ENCODE measurements around the gene CTDSPL.

The CTDSPL gene

DNA sequence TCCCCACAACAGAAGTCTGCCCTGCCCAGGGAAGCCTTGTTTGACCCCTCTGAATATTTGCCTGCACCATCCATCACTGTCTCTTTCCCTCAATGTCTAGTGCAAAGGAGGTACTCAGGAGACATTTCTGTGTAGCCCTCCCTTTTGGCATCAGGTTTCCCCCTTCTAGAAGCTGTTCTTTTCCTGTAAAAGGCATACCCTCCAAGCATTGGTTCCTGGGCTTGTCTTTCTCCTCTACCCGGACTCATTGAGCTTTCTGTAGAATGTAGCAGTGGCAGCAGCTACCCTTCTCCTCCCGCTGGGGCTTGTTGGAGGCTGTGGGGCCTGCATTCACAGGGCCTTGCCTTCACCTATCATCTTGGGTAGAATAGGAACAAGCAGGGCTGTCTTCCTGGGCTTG, 63.5 kb downstream of the CTDSPL start:
- TF ChIP-seq, protein P1, sequence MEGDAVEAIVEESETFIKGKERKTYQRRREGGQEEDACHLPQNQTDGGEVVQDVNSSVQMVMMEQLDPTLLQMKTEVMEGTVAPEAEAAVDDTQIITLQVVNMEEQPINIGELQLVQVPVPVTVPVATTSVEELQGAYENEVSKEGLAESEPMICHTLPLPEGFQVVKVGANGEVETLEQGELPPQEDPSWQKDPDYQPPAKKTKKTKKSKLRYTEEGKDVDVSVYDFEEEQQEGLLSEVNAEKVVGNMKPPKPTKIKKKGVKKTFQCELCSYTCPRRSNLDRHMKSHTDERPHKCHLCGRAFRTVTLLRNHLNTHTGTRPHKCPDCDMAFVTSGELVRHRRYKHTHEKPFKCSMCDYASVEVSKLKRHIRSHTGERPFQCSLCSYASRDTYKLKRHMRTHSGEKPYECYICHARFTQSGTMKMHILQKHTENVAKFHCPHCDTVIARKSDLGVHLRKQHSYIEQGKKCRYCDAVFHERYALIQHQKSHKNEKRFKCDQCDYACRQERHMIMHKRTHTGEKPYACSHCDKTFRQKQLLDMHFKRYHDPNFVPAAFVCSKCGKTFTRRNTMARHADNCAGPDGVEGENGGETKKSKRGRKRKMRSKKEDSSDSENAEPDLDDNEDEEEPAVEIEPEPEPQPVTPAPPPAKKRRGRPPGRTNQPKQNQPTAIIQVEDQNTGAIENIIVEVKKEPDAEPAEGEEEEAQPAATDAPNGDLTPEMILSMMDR (IDR thresholded peaks at IDR 0.05; ENCODE audit: low read length, missing control alignments) = no peak
- no peak overlapping the region for H3K4me3 ChIP-seq (replicated peaks; ENCODE audit: low read depth, low read length)
- DNase-seq (ENCODE audit: low read depth) = no peak

DNA sequence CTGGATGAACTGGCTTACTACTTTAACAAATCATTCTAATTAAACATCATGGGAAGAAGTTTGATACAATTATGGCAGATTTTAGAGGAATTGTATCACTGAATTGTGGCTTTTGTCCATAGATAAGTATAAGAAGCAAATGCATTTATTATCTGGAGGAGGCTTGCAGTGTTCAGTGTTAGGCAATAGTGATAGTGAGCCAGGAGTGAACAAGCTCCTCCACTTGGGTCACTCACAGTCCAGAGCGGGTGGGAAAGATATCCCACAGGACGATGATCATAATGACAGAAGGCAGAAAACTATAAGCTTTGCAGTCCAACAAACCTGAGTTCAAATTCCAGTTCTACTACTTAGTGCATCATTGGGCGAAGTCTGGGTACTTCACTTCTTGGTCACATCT, 64.9 kb downstream of the CTDSPL start:
- H3K4me3 ChIP-seq (replicated peaks; ENCODE audit: low read depth, low read length) = no peak overlapping the region
- peak; percentile 44 for DNase-seq (ENCODE audit: low read depth)
- TF ChIP-seq, protein P1 (IDR thresholded peaks at IDR 0.05; ENCODE audit: low read length, missing control alignments) = no peak

DNA sequence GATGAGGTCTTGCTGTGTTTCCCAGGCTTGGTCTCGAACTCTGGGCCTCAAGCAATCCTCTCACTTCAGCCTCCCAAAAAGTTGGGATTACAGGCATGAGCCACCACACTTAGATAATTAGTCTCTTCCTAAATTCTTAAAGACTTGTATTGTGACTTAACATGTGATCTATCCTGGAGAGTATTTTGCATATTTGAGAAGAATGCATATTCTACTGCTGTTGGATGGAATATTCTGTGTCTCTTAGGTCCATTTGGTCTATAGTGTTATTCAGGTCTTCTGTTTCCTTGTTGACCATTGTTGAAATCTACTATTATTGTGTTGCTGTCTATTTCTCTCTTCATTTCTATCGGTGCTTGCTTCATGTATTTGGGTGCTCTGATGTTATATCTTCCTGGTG, 68.8 kb downstream of the CTDSPL start:
- TF ChIP-seq, protein P1 (IDR thresholded peaks at IDR 0.05; ENCODE audit: low read length, missing control alignments) = no peak
- no peak for DNase-seq (ENCODE audit: low read depth)
- H3K4me3 ChIP-seq (replicated peaks; ENCODE audit: low read depth, low read length) = no peak overlapping the region

DNA sequence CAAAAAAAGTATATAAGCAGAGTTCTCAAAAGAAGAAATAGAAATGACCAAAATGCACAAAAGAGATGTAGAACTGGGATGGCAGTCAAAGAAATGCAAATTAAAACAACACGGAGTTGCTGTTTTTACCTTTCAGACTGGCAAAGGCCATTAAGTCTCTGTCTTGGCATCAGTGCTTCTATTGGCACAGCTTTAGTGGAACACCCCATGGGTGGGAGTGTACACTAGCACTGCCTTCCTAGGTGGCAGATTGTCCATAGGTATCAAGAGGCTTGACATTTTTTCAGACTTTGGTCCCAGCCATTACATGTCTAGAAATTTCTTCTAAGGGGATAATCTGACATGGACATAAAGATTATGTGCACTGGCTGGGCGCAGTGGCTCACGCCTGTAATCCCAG, 70.8 kb downstream of the CTDSPL start:
- H3K4me3 ChIP-seq (replicated peaks; ENCODE audit: low read depth, low read length) = no peak overlapping the region
- TF ChIP-seq, protein P1 (IDR thresholded peaks at IDR 0.05; ENCODE audit: low read length, missing control alignments) = no peak
- no peak for DNase-seq (ENCODE audit: low read depth)

DNA sequence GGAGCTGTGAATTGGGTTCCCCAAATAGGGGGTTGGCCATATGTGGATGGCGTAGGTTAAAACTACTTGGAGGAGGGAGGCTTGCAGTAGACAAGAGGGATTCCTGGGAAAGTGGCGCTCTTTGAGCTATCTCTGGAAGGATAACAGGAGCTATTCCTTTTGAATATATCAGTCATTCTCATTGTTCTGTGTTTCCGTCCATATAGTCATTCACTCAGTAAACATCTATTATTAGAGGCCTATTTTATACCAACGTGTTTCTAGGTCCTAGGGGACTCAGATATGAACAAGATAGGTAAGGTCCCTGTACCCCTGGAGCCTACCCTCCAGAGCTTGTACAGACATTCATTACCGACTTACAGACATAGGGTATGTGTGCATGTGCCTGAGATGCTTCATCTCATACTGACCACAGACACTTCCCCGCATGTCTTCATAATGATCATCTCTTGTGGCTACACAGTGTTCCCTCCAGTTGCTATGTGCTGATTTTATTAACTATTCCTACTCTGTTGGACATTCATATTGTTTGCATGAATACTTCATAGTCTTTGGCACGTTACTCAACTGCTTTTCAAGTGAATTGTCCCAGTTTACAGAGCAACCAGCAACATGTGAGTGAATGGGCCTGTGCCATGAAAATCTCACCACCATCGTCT, 73.1 kb downstream of the CTDSPL start:
- H3K4me3 ChIP-seq (replicated peaks; ENCODE audit: low read depth, low read length) = no peak overlapping the region
- TF ChIP-seq, protein P1 (IDR thresholded peaks at IDR 0.05; ENCODE audit: low read length, missing control alignments) = no peak
- DNase-seq (ENCODE audit: low read depth) = peak; percentile 47

DNA sequence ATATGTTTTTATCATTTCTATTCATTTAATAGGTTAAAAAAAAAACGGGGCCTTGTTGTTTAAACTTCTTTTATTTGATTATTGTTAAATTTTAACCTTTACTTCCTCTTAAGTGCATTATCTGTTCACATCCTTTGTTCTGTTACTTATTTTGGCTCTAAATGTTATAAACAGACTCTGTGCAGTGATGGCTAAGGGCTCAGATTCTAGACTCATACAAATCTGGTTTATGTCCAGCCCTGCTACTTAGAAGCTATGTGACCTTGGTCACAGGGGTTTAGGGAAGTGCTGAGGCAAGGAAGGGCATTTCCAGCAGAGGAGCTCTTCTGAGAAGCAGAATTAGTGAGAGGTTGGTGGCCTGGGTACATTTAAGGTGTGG, 73.6 kb downstream of the CTDSPL start:
- DNase-seq (ENCODE audit: low read depth) = peak; percentile 53
- TF ChIP-seq, protein P1 (IDR thresholded peaks at IDR 0.05; ENCODE audit: low read length, missing control alignments) = no peak
- H3K4me3 ChIP-seq (replicated peaks; ENCODE audit: low read depth, low read length) = no peak overlapping the region
